GM19238 (cell line): Measurements from ENCODE around the gene PPM1G.

ENCODE experiments used
- DNase-seq: peaks from one replicate; pipeline ENCODE4 v3.0.0; 2011; ENCODE audit warnings: low spot score; ENCODE audit not compliant: insufficient read length

The PPM1G gene

DNA sequence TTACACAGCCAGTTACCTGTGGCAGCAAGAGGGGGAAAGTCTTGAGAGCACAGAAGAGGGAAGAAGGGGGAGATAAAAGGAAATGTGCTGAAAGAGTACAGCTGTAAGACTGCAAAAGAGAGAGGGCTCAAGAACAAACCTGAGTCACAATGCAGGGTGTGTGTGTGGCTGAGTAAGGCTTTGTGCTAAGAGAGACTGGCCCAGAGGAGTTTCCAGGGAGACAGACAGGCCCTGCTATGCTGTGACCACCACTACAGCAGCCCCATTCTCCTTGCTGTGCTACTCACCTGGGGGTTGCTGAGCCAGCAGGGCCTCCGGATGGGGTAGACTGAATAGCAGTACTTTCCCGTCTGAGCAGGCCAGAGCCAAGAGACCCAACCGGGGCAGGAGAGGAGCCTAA lies 74.1 kb downstream of the PPM1G start:
- DNase-seq, result no peak
